ENCODE measurements around the gene BCL11A.

GRCh38 chr2:60520917-60521539 is 32.4 kb downstream of the BCL11A start:
- TF ChIP-seq CTCF (IDR thresholded peaks at IDR 0.05), result no peak
- TF ChIP-seq TCF7L2 (IDR thresholded peaks at IDR 0.05; ENCODE audit: low read depth, low read length), result no peak
- no peak for TF ChIP-seq POLR2AphosphoS5 (IDR thresholded peaks at IDR 0.05; ENCODE audit: low read depth, low read length)
- TF ChIP-seq REST (IDR thresholded peaks at IDR 0.05; ENCODE audit: insufficient read depth in 1 of 2, low read depth in 2 of 2, low read length in 1 of 2), result no peak
